Keratinocyte (primary cell): ENCODE results near the gene ELL. TPM values are rescaled to one million over a fixed set of nuclear protein-coding genes. Genes with fewer than 3 reads are reported as not detected.

ENCODE experiments used
- DNase-seq: peaks from one replicate; pipeline ENCODE4 v3.0.0-alpha.2; 2011; ENCODE audit warnings: low read depth, missing footprints, low spot score
- FAIRE-seq: peaks from 2 replicates; lab custom pipeline; 2011; peaks lifted over from hg19 to GRCh38; lab: Jason Lieb, UNC
- H2AFZ ChIP-seq: 2 replicates; pipeline ENCODE4 v1.6.0; 2012; ENCODE audit warnings: low read length, control low read depth, inconsistent platforms; ENCODE audit not compliant: control insufficient read depth
- H3K27ac ChIP-seq: 2 replicates; pipeline ENCODE4 v1.5.1; 2011; ENCODE audit warnings: low read length; ENCODE audit not compliant: control insufficient read depth, insufficient read depth
- H3K27me3 ChIP-seq: 3 replicates; pipeline ENCODE4 v1.6.0; 2011; ENCODE audit warnings: low read length; ENCODE audit not compliant: control insufficient read depth, insufficient read depth; ENCODE audit errors: extremely low read depth
- H3K36me3 ChIP-seq, 2 experiments: 2 replicates in 1 of 2; 3 replicates in 1 of 2; pipeline ENCODE4 v1.5.1; 2011; ENCODE audit warnings: low read length in 2 of 2, mild to moderate bottlenecking in 1 of 2; ENCODE audit not compliant: control insufficient read depth in 2 of 2, insufficient read depth in 2 of 2; ENCODE audit errors: extremely low read depth in 1 of 2
- H3K4me1 ChIP-seq: 3 replicates; pipeline ENCODE4 v1.5.1; 2011; ENCODE audit warnings: low read length; ENCODE audit not compliant: control insufficient read depth, insufficient read depth; ENCODE audit errors: extremely low read depth
- H3K4me2 ChIP-seq: 3 replicates; pipeline ENCODE4 v1.6.0; 2011; ENCODE audit warnings: low read depth, low read length; ENCODE audit not compliant: control insufficient read depth, insufficient read depth; ENCODE audit errors: extremely low read depth
- H3K4me3 ChIP-seq, 3 experiments: fragments of 200-600 bp in 1 of 3; sonication (generic) in 1 of 3; 2 replicates in 2 of 3; 3 replicates in 1 of 3; pipeline ENCODE4 v1.5.1; 2011 to 2016; ENCODE audit warnings: low read length in 3 of 3, mild to moderate bottlenecking in 3 of 3, control low read depth in 2 of 3, inconsistent platforms in 1 of 3, low read depth in 1 of 3, mixed read lengths in 1 of 3, mixed run types in 1 of 3, moderate library complexity in 1 of 3; ENCODE audit not compliant: control insufficient read depth in 2 of 3, insufficient read depth in 2 of 3; ENCODE audit errors: extremely low read depth in 1 of 3
- H3K79me2 ChIP-seq: 2 replicates; pipeline ENCODE4 v1.6.0; 2012; ENCODE audit warnings: low read length; ENCODE audit not compliant: control insufficient read depth, insufficient read depth
- H3K9ac ChIP-seq: 3 replicates; pipeline ENCODE4 v1.6.0; 2011; ENCODE audit warnings: low read length; ENCODE audit not compliant: control insufficient read depth, insufficient read depth; ENCODE audit errors: extremely low read depth
- H3K9me1 ChIP-seq: 3 replicates; pipeline ENCODE4 v1.6.0; 2011; ENCODE audit warnings: low read length; ENCODE audit not compliant: control insufficient read depth, insufficient read depth; ENCODE audit errors: extremely low read depth
- H3K9me3 ChIP-seq: 2 replicates; pipeline ENCODE4 v1.5.1; 2012; ENCODE audit warnings: low read depth, low read length; ENCODE audit not compliant: control insufficient read depth
- H4K20me1 ChIP-seq: 3 replicates; pipeline ENCODE4 v1.6.0; 2011; ENCODE audit warnings: low read length; ENCODE audit not compliant: control insufficient read depth, insufficient read depth; ENCODE audit errors: extremely low read depth
- CTCF ChIP-seq, 3 experiments: IDR thresholded peaks in 1 of 3; conservative IDR thresholded peaks in 1 of 3; optimal IDR thresholded peaks in 1 of 3; 2 replicates in 2 of 3; 3 replicates in 1 of 3; pipeline versions ENCODE3 to v1.5.1; 2011; ENCODE audit warnings: low read length in 3 of 3, mild to moderate bottlenecking in 3 of 3, moderate library complexity in 2 of 3, control low read depth in 1 of 3, inconsistent platforms in 1 of 3; ENCODE audit not compliant: insufficient read depth in 2 of 3; ENCODE audit errors: extremely low read depth in 1 of 3
- EZH2 ChIP-seq: IDR thresholded peaks from one replicate; pipeline ENCODE4 v1.6.1; 2012; ENCODE audit warnings: inconsistent platforms, mild to moderate bottlenecking, low read length, moderate library complexity
- dilution Hi-C: fragments of 300-500 bp; cut with MboI; formaldehyde crosslinking; loops from one replicate; pipeline ENCODE4 v1.7.0; 2020; ENCODE audit warnings: low sequenced_read_pairs; ENCODE audit not compliant: extremely low pct_ligation_motif_present
- polyA plus RNA-seq, 5 experiments: library from polyadenylated mRNA; depleted of rRNA in 3 of 5; stranded (reverse) in 3 of 5; stranded (forward) in 1 of 5; unstranded in 1 of 5; fragments of >200 nt; gene quantifications; 1 replicate in 1 of 5; 2 replicates in 3 of 5; 3 replicates in 1 of 5; pipeline versions ENCODE4 v1.2.1 to v1.2.3, GENCODE V29; 2011 to 2012; ENCODE audit warnings: missing spikeins in 2 of 5, low read depth in 1 of 5, low replicate concordance in 1 of 5

Gene ELL
- polyA plus RNA-seq, 1 donor (not counting 4 experiments of a cell fraction or from before 2014, with no cell fraction given) = 4.4 TPM

GRCh38 chr19:18493440-18494266 lies 28.2 kb downstream of the ELL start:
- Histone ChIP-seq H3K4me2 (no peak overlapping the region), H3K27ac (no peak overlapping the region), H3K27me3 (no peaks in the 10 kb centered on the region), H2AFZ (no peak overlapping the region), H3K9me3 (no peaks in the 10 kb centered on the region), H3K4me3 (no peak overlapping the region), H3K9ac (no peak overlapping the region), H3K79me2 (peaks cover 84% of the 10 kb centered on the region), H3K4me1 (peaks cover 31% of the 10 kb centered on the region), H4K20me1 (peaks cover 34% of the 10 kb centered on the region), H3K9me1 (peaks cover 13% of the 10 kb centered on the region), H3K36me3 (peaks cover 5 to 12% of the 10 kb centered on the region in 2 experiments)
- DNase-seq (no peak), FAIRE-seq (no peak)
- dilution Hi-C loops = no loop called here
- TF ChIP-seq EZH2 = no peak
- TF ChIP-seq CTCF (optimal IDR thresholded peaks at IDR 0.05 in 1 of 3, IDR thresholded peaks at IDR 0.05 in 1 of 3, conservative IDR thresholded peaks at IDR 0.05 in 1 of 3; ENCODE audit: extremely low read depth in 1 of 3, insufficient read depth in 2 of 3, low read length in 3 of 3) = no peak

GRCh38 chr19:18491995-18492953 lies 29.6 kb downstream of the ELL start:
- H3K4me3 ChIP-seq = no peak overlapping the region
- H3K9me1 ChIP-seq = peaks cover 14% of the 10 kb centered on the region
- FAIRE-seq = no peak
- H3K9ac ChIP-seq = no peak overlapping the region
- H3K36me3 ChIP-seq = peaks cover 5 to 12% of the 10 kb centered on the region in 2 experiments
- H3K9me3 ChIP-seq = no peaks in the 10 kb centered on the region
- DNase-seq = no peak
- H4K20me1 ChIP-seq = peaks cover 41% of the 10 kb centered on the region
- no peak overlapping the region for H2AFZ ChIP-seq
- H3K4me1 ChIP-seq = peaks cover 38% of the 10 kb centered on the region
- dilution Hi-C loops = no loop called here
- TF ChIP-seq CTCF (optimal IDR thresholded peaks at IDR 0.05 in 1 of 3, IDR thresholded peaks at IDR 0.05 in 1 of 3, conservative IDR thresholded peaks at IDR 0.05 in 1 of 3; ENCODE audit: extremely low read depth in 1 of 3, insufficient read depth in 2 of 3, low read length in 3 of 3) = no peak
- no peak for TF ChIP-seq EZH2
- H3K27me3 ChIP-seq = no peaks in the 10 kb centered on the region
- H3K4me2 ChIP-seq = no peak overlapping the region
- H3K27ac ChIP-seq = no peak overlapping the region
- H3K79me2 ChIP-seq = peaks cover 88% of the 10 kb centered on the region
